Brain microvascular endothelial cell (primary cell): ENCODE results near the gene HTR3B.
"Not testable (repeated sequence)": the region's sequence is repeated elsewhere in the genome, so short reads cannot be mapped to it uniquely, and the experiment has no call there.

Experiments
- DNase-seq: peaks from one replicate; pipeline ENCODE4 v3.0.0-alpha.2; 2020
- H3K27ac ChIP-seq: fragments of 250-450 bp; sonication (Bioruptor Pico); 2 replicates; pipeline ENCODE4 v1.5.1; 2020; ENCODE audit warnings: mild to moderate bottlenecking, moderate library complexity
- H3K27me3 ChIP-seq: fragments of 250-450 bp; sonication (Bioruptor Pico); replicated peaks from 2 replicates; pipeline ENCODE4 v1.5.1; 2020; ENCODE audit warnings: mild to moderate bottlenecking
- H3K36me3 ChIP-seq: fragments of 250-450 bp; sonication (Bioruptor Pico); replicated peaks from 2 replicates; pipeline ENCODE4 v1.5.1; 2020; ENCODE audit warnings: mild to moderate bottlenecking
- H3K4me3 ChIP-seq: 2 replicates; pipeline ENCODE4 v1.5.1; 2011; ENCODE audit warnings: low read depth, mild to moderate bottlenecking, control low read depth, low read length, moderate library complexity
- in situ Hi-C: cut with HindIII; loops from 2 replicates; pipeline ENCODE4 v1.10.0; 2017; ENCODE audit warnings: low sequenced_read_pairs, low pct_ligation_motif_present
- TF ChIP-seq, protein P1 (sequence below): IDR thresholded peaks from 2 replicates; pipeline ENCODE4 v1.5.1; 2011; ENCODE audit warnings: low read depth, mild to moderate bottlenecking, moderate library complexity, low read length, control low read depth, inconsistent platforms; ENCODE audit errors: missing control alignments

The HTR3B gene

DNA sequence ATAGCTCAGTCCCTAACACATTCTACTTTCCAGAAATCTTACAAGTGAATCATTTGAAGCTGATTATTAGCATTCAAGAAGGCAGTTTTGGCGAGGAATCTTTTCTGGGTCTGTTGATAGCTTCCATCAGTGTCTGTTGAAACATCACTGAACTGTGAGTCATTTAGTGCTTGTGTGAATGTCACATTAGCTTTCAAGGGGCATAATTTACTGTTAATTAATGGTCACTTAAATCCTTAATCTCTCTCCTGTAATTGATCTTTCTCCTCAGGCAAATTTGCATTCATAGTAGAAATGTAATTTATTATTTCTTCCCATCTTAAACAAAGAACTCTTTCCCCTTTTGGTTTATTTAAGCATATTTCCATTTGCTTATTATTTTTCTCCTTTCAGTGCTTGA is 2.6 kb downstream of the HTR3B start:
- TF ChIP-seq, protein P1, sequence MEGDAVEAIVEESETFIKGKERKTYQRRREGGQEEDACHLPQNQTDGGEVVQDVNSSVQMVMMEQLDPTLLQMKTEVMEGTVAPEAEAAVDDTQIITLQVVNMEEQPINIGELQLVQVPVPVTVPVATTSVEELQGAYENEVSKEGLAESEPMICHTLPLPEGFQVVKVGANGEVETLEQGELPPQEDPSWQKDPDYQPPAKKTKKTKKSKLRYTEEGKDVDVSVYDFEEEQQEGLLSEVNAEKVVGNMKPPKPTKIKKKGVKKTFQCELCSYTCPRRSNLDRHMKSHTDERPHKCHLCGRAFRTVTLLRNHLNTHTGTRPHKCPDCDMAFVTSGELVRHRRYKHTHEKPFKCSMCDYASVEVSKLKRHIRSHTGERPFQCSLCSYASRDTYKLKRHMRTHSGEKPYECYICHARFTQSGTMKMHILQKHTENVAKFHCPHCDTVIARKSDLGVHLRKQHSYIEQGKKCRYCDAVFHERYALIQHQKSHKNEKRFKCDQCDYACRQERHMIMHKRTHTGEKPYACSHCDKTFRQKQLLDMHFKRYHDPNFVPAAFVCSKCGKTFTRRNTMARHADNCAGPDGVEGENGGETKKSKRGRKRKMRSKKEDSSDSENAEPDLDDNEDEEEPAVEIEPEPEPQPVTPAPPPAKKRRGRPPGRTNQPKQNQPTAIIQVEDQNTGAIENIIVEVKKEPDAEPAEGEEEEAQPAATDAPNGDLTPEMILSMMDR: no peak
- no peak for DNase-seq
- H3K27ac ChIP-seq: no peak overlapping the region
- in situ Hi-C loops: loop anchor here (25.0 kb wide), 1 partner anchor 355 kb away; no protein-coding TSS in a partner anchor
- no peak overlapping the region for H3K4me3 ChIP-seq
- H3K36me3 ChIP-seq: no peaks in the 10 kb centered on the region
- H3K27me3 ChIP-seq: no peaks in the 10 kb centered on the region

DNA sequence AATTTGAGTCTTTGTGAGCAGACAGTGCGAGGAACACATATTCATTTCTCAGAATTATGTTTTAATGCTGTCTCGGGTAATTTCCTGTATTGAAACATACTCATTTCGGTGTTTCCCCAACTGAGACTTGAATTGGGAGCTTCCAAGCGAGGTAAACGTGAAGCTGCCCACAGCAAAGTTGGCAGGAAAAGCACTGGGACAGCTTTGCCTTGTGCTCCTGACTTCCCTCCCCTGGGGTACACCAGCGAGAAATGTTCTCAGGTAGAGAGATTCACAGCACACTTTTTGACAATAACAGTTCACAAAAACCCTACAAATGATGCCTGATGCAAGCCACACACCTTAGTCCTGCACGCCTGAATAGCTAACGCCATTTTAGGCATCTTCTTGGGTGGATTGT is 3.1 kb downstream of the HTR3B start:
- no peaks in the 10 kb centered on the region for H3K27me3 ChIP-seq
- in situ Hi-C loops: loop anchor here (25.0 kb wide), 1 partner anchor 355 kb away; no protein-coding TSS in a partner anchor

DNA sequence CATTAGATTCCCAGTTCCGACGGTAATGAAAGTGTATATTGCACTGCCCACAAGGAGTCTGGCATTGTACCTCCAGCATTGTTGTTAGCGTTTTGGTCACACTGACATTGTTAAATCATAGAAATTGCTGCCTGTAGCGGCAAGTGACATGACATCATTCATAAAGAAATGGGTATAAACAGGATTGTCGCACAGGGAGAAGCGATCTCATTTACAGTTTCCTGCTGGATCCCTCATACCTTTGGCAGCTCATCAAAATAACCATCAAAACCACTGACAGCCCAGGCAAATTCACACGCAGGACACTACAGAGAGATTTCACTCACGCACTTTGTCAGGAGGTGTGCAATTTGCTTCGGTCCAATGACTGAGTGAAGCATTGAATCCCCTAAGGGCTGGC is 3.5 kb downstream of the HTR3B start:
- Histone ChIP-seq H3K27ac (no peak overlapping the region), H3K36me3 (no peaks in the 10 kb centered on the region), H3K4me3 (no peak overlapping the region), H3K27me3 (no peaks in the 10 kb centered on the region)
- DNase-seq: no peak
- in situ Hi-C loops: loop anchor here (25.0 kb wide), 1 partner anchor 354 kb away; no protein-coding TSS in a partner anchor
- TF ChIP-seq, protein P1: no peak

More for the DNA sequence above, 3.1 kb downstream of the HTR3B start:
- TF ChIP-seq, protein P1: no peak
- Histone ChIP-seq H3K36me3 (no peaks in the 10 kb centered on the region), H3K4me3 (no peak overlapping the region), H3K27ac (no peak overlapping the region)
- no peak for DNase-seq

DNA sequence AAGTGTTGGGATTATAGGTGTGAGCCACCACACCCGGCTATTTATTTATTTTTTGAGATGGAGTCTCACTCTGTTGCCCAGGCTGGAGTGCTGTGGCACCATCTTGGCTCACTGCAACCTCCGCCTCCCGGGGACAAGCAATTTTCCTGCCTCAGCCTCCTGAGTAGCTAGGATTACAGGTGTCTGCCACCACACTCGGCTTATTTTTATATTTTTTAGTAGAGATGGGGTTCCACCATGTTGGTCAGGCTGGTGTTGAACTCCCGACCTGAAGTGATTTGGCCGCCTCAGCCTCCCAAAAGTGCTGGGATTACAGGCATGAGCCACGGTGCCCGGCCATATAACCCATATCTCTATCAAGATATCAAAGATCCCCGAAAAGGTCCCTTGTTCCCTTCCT is 6.9 kb downstream of the HTR3B start:
- not testable (repeated sequence) for H3K36me3 ChIP-seq, DNase-seq, H3K4me3 ChIP-seq, H3K27ac ChIP-seq, H3K27me3 ChIP-seq
- in situ Hi-C loops: loop anchor here (25.0 kb wide), 1 partner anchor 351 kb away; no protein-coding TSS in a partner anchor

DNA sequence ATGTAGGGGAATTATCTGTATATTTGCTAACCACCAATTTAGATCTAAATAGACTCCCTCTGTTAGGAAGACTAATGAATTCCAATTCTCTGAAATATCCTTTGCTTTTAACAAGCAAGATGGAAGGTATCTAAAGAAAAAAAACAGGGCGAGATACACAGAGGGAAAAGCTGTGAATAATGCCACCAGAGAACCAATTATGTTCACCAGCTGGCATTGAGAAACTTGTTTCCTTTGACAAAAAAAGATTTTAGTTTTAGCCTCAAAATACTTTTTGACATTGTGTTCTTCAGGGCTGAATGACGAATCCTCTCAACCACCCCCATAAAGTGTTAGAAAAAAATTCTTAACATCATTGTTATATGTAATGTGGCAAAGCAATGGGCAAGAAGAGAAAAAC is 19.0 kb downstream of the HTR3B start:
- no peaks in the 10 kb centered on the region for H3K27me3 ChIP-seq
- in situ Hi-C loops: loop anchor here (25.0 kb wide), 1 partner anchor 339 kb away; no protein-coding TSS in a partner anchor
- DNase-seq: no peak
- H3K4me3 ChIP-seq: no peak overlapping the region
- TF ChIP-seq, protein P1: no peak
- no peaks in the 10 kb centered on the region for H3K36me3 ChIP-seq
- no peak overlapping the region for H3K27ac ChIP-seq

DNA sequence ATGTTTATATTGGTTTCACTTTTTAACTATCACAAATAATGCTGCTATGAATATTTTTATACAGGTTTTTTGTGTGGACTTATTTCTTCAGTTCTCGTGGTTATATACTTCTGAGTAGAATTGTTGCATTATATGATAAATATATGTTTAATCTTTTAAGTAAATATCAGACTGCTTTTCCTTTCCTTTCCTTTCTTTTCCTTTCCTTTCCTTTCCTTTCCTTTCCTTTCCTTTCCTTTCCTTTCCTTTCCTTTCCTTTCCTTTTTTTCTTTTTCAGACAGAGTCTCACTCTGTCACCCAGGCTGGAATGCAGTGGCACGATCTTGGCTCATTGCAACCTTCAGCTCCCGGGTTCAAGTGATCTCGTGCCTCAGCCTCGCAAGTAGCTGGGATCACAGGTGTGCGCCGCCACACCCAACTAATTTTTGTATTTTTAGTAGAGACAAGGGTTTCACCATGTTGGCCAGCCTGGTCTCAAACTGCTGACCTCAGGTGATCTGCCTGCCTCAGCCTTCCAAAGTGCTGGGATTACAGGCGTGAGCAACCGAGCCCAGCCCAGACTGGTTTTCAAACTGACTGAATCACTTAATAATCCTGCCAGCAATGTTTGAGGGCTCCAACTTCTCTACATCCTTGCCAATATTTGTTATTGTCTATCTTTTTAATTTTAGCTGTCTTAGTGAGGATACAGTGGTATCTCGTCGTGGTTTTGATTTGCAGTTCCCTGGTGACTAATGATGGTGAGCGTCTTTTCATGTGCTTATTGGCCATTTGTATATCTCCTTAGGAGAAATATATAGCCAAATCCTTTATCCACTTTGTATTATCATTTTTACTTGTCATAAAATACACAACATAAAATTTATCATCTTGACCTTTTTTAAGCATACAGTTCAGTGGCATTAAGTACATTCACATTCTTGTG is 21.9 kb downstream of the HTR3B start:
- in situ Hi-C loops: no loop called here
- TF ChIP-seq, protein P1: no peak
- H3K4me3 ChIP-seq: no peak overlapping the region
- H3K27ac ChIP-seq: no peak overlapping the region
- DNase-seq: no peak
- no peaks in the 10 kb centered on the region for H3K36me3 ChIP-seq
- H3K27me3 ChIP-seq: no peaks in the 10 kb centered on the region
